Neuron (in vitro differentiated cells): ENCODE data around the gene SMPX.

Source experiments
- H2AFZ ChIP-seq: one replicate; pipeline ENCODE4 v1.6.1; 2013; ENCODE audit warnings: low read depth, mild to moderate bottlenecking, inconsistent platforms, low read length, moderate library complexity
- H3K27me3 ChIP-seq: one replicate; pipeline ENCODE4 v1.6.1; 2013; ENCODE audit warnings: low read length; ENCODE audit not compliant: insufficient read depth
- H3K36me3 ChIP-seq: one replicate; pipeline ENCODE4 v1.6.1; 2013; ENCODE audit warnings: low read length; ENCODE audit not compliant: insufficient read depth
- H3K4me1 ChIP-seq: one replicate; pipeline ENCODE4 v1.6.1; 2013; ENCODE audit warnings: low read length; ENCODE audit not compliant: insufficient read depth
- H3K4me3 ChIP-seq: 2 replicates; pipeline ENCODE4 v1.5.1; 2013; ENCODE audit warnings: mild to moderate bottlenecking, low read length, moderate library complexity
- H3K9me3 ChIP-seq: one replicate; pipeline ENCODE4 v1.6.1; 2013; ENCODE audit warnings: low read length

The SMPX gene

DNA sequence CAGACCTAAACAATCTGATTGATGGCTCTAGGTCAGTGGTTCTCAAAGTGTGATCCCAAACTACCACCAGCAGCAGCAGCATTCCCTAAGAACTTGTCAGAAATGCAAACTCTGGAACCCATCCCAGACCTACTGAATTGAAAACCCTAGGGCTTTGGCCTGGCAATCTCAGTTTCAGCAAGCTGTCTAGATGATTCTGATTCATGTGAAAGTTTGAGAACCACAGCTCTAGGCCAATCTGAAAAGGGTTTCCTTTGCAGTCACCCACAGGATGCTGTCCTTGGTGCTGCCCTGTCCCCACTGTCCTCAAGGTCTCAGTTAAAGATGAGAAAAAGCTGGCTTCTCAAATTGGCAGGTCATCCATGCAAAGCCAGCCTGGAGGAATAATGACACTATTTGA, 34.8 kb downstream of the SMPX start:
- Histone ChIP-seq H3K9me3 (no peaks in the 10 kb centered on the region), H3K4me1 (peaks cover 27% of the 10 kb centered on the region), H2AFZ (no peak overlapping the region), H3K4me3 (no peak overlapping the region), H3K27me3 (no peaks in the 10 kb centered on the region), H3K36me3 (no peaks in the 10 kb centered on the region)

DNA sequence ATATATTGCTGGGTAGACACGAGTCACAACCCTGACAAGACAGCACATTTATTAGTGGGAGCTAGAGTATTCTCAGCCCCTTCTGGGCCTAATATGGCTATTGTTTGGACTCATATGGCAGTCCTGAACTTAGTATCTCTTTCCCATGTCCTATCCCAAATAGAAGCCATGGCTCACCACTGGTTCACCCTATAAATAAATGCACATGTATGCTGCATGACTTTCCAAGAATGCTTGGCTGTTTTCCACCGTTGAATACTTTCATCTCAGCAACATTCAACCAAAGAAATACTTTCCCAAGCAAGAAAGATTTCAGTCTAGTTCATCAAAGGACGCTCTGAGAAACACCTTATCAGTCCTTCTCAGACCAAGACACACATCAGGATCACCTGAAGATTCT, 36.7 kb downstream of the SMPX start:
- Histone ChIP-seq H3K4me1 (peaks cover 35% of the 10 kb centered on the region), H3K36me3 (no peaks in the 10 kb centered on the region), H3K27me3 (no peaks in the 10 kb centered on the region), H3K9me3 (no peaks in the 10 kb centered on the region), H2AFZ (no peak overlapping the region), H3K4me3 (no peak overlapping the region)

DNA sequence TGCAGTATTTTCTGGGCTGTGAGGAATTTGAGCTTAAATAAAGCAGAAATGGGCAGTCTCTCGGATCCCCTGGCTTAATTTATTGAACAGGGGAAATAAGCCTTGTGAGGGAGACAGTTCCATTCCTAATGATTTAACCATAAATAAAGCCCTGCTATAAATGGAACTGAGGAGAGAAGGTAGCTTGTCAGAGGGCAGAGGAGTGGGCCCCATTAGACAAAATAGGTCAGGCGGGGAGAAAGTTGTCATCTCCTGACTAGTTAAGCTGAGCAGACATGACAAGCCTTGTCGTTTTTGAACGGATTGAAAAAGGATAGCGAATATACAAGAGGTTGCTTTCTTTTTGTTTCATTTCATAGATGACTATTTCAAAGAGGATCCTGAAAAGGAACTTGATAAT, 39.3 kb downstream of the SMPX start:
- H3K27me3 ChIP-seq, result no peaks in the 10 kb centered on the region

GRCh38 chrX:21717802-21718201, 40.1 kb downstream of the SMPX start:
- Histone ChIP-seq H2AFZ (no peak overlapping the region), H3K9me3 (peaks cover 2% of the 10 kb centered on the region), H3K4me3 (no peak overlapping the region), H3K4me1 (peaks cover 29% of the 10 kb centered on the region), H3K27me3 (no peaks in the 10 kb centered on the region), H3K36me3 (no peaks in the 10 kb centered on the region)

More for the DNA sequence above, 39.3 kb downstream of the SMPX start:
- peaks cover 29% of the 10 kb centered on the region for H3K4me1 ChIP-seq
- H3K4me3 ChIP-seq, result no peak overlapping the region
- H3K9me3 ChIP-seq, result no peaks in the 10 kb centered on the region
- no peak overlapping the region for H2AFZ ChIP-seq
- no peaks in the 10 kb centered on the region for H3K36me3 ChIP-seq

DNA sequence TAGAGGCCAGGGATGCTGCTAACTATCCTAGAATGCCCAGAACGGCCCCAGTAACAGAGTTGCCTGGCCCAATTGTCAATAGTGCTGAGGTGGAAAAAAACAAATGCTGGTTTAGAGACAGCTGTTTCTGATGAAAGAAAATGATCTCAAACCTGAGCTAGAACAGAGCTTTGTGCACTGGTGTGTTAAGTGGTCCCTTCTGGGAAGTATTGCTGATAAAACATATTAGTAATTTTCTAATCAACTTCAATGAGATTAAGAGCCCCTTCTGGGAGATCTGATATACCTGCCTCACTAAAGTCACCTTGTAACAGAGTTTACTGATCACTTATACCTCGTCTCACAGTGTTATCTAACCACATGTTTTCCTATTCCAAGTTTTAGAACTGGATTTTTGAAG, 42.1 kb downstream of the SMPX start:
- H3K4me1 ChIP-seq, result peaks cover 29% of the 10 kb centered on the region
- no peak overlapping the region for H2AFZ ChIP-seq
- H3K9me3 ChIP-seq, result peaks cover 2% of the 10 kb centered on the region
- no peak overlapping the region for H3K4me3 ChIP-seq
- H3K36me3 ChIP-seq, result no peaks in the 10 kb centered on the region
- no peaks in the 10 kb centered on the region for H3K27me3 ChIP-seq

DNA sequence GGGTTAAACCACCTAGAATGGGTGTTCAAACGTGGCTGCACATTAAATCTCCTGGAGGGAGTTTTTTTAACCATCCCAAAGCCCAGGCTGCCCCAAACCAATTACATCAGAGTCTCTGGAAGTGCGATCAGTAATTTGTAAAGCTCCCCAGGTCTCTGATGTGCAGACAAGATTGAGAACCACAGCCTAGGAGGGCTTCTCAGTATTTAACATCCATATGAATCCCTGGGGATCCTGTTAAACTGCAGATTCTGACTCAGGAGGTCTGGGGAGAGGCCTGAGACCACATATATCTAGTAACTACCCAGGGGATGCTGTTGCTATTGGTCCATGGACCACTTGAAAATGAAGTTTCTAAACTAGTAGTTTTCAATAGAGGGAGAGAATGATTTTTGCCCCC, 42.6 kb downstream of the SMPX start:
- no peak overlapping the region for H2AFZ ChIP-seq
- no peaks in the 10 kb centered on the region for H3K27me3 ChIP-seq
- peaks cover 29% of the 10 kb centered on the region for H3K4me1 ChIP-seq
- H3K36me3 ChIP-seq, result no peaks in the 10 kb centered on the region
- no peak overlapping the region for H3K4me3 ChIP-seq
- H3K9me3 ChIP-seq, result peaks cover 2% of the 10 kb centered on the region

- Histone ChIP-seq H3K4me3 (no peak overlapping the region), H3K27me3 (no peaks in the 10 kb centered on the region), H3K9me3 (peaks cover 2% of the 10 kb centered on the region), H2AFZ (no peak overlapping the region), H3K36me3 (no peaks in the 10 kb centered on the region), H3K4me1 (peaks cover 4% of the 10 kb centered on the region)
These were observed 46.1 kb downstream of the SMPX start for GRCh38 chrX:21711848-21712197.

- peaks cover 2% of the 10 kb centered on the region for H3K9me3 ChIP-seq
- H3K4me1 ChIP-seq, result no peaks in the 10 kb centered on the region
- H2AFZ ChIP-seq, result no peak overlapping the region
- no peaks in the 10 kb centered on the region for H3K36me3 ChIP-seq
- no peak overlapping the region for H3K4me3 ChIP-seq
- H3K27me3 ChIP-seq, result no peaks in the 10 kb centered on the region
These were observed 46.6 kb downstream of the SMPX start for GRCh38 chrX:21711129-21711847.

- Histone ChIP-seq H3K9me3 (no peaks in the 10 kb centered on the region), H3K4me3 (no peak overlapping the region), H3K4me1 (no peaks in the 10 kb centered on the region), H3K27me3 (no peaks in the 10 kb centered on the region), H2AFZ (no peak overlapping the region), H3K36me3 (no peaks in the 10 kb centered on the region)
These were observed 49.8 kb downstream of the SMPX start for GRCh38 chrX:21708116-21708515.

GRCh38 chrX:21705225-21705624, 52.7 kb downstream of the SMPX start:
- no peaks in the 10 kb centered on the region for H3K9me3 ChIP-seq
- H3K27me3 ChIP-seq, result no peaks in the 10 kb centered on the region
- H2AFZ ChIP-seq, result no peak overlapping the region
- H3K36me3 ChIP-seq, result no peaks in the 10 kb centered on the region
- H3K4me1 ChIP-seq, result peaks cover 6% of the 10 kb centered on the region
- no peak overlapping the region for H3K4me3 ChIP-seq

DNA sequence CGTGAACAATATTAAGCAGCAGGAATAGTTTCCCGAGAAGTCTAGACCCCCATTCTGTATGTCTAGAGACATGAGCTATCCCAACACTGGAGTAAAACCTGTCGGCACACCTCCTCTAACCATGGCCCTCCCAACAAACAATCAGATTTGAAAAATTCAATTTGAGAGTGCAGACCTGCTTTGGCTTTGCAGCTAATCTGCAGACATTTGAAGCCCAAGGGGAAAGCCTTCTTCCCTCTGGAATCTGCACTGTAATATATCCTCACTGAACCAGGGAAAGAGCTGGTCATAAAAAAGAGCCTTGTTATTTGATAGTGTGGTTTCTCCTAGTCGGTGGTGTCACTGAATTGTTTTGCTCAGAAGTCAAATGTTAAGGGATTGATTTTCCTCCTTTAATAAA, 55.2 kb downstream of the SMPX start:
- Histone ChIP-seq H3K27me3 (peaks cover 3% of the 10 kb centered on the region), H3K36me3 (no peaks in the 10 kb centered on the region), H3K9me3 (no peaks in the 10 kb centered on the region), H2AFZ (no peak overlapping the region), H3K4me1 (peaks cover 6% of the 10 kb centered on the region), H3K4me3 (no peak overlapping the region)

DNA sequence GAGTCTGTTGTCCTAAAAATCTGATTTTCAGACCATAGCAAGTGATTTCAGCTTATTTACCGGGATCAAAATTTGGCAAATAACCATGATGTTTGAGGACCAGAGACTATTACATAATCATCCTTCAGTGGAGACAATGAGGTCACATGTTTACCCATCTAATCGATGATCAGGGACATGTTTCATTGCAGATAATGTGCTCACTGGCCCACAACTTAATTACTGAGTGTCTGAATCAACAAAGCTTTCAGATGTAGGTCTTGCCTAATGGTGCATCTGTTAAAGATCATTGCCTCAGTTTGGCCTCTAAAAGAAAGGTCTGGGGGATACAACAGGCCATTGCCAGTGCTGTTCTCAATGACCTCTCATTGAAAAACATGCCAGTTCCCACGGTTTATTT, 56.9 kb downstream of the SMPX start:
- Histone ChIP-seq H3K4me1 (peaks cover 6% of the 10 kb centered on the region), H3K9me3 (no peaks in the 10 kb centered on the region), H2AFZ (no peak overlapping the region), H3K36me3 (no peaks in the 10 kb centered on the region), H3K4me3 (no peak overlapping the region), H3K27me3 (peaks cover 3% of the 10 kb centered on the region)

GRCh38 chrX:21700275-21700674, 57.6 kb downstream of the SMPX start:
- no peaks in the 10 kb centered on the region for H3K36me3 ChIP-seq
- no peaks in the 10 kb centered on the region for H3K9me3 ChIP-seq
- peaks cover 6% of the 10 kb centered on the region for H3K4me1 ChIP-seq
- no peak overlapping the region for H2AFZ ChIP-seq
- peaks cover 3% of the 10 kb centered on the region for H3K27me3 ChIP-seq
- no peak overlapping the region for H3K4me3 ChIP-seq

- H3K9me3 ChIP-seq, result no peaks in the 10 kb centered on the region
- H3K4me3 ChIP-seq, result no peak overlapping the region
- H3K27me3 ChIP-seq, result peaks cover 3% of the 10 kb centered on the region
- H3K36me3 ChIP-seq, result no peaks in the 10 kb centered on the region
- H3K4me1 ChIP-seq, result peaks cover 6% of the 10 kb centered on the region
- no peak overlapping the region for H2AFZ ChIP-seq
These were observed 58.8 kb downstream of the SMPX start for GRCh38 chrX:21699136-21699535.
